ENCODE results near the gene DDTL.
"Not testable (repeated sequence)": the region's sequence is repeated elsewhere in the genome, so short reads cannot be mapped to it uniquely, and the experiment has no call there.

DDTL gene

DNA sequence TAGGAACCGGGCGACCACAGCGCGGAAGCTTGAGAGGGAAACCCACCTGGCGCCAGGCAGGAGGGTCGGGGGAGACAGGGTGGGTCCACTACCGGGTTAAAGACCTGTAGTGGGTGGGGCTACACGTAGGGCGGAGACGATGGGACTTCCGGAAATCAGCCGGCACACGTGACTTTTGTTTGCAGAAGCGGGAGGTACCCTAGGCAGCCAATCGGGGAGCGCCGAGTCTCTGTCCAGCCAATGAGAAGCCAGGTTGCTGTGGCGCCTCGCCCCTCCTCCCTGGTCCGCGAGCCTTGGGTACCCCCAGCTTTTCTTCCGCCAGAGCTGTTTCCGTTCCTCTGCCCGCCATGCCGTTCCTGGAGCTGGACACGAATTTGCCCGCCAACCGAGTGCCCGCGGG is at the start of gene DDTL:
Gene DDTL, plus strand, starts transcription at position 321 of the 400 bp plus-strand sequence. Its CDS starts 27 bp downstream, at position 348.
- not testable (repeated sequence) for DNase-seq

DNA sequence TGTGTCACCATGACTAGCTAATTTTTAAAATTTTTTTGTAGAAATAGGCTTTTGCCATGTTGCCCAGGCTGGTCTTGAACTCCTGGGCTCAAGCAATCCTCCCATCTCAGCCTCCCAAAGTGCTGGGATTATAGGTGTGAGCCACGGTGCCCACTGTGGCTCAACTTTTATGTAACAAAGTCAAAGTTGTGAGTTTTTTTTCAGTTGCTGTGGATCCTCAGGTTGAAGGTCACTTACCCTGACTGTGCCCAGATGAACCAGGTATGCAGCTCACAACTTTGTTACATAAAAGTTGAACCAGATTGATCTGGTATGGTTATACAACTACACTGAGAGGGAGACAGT is 46.4 kb upstream of the DDTL start:
- DNase-seq: not testable (repeated sequence)

DNA sequence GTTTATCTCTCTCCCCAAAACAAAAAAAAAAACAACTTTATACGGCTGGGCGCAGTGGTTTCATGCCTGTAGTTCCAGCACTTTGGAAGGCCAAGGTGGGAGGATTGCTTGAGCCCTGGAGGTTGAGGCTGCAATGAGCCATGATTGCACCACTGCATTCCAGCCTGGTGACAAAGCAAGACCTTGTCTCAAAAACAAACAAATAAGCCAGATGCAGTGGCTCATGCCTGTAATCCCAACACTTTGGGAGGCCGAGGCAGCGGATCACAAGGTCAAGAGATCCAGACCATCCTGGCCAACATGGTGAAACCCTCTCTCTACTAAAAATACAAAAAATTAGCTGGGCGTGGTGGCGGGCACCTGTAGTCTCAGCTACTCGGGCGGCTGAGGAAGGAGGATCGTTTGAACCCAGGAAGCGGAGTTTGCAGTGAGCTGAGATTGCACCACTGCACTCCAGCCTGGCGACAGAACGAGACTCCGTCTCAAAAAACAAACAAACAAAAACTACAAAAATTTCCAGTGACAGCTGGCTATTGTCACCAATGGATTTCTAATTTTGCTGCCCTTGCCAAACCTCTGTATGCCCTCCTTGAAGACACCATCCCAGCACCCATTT is 45.0 kb upstream of the DDTL start:
- DNase-seq: not testable (repeated sequence)

DNA sequence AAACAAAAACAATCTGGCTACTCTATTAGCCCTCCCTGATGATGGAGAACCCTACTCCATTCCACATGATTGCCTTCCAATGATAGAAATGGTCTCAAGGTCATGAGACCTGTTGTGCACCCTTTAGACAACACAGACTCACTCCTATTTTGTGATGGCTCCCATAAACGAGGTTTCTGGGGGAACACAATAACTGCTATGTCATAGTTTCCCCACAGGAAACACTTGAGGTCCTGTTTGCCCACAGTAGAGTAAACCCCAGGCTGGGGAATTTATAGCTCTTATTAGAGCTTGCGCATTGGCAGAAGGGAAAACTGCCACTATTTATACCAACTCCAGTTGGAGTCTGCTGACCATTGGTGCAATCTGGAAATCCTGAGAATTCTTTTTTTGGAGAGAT is 43.8 kb upstream of the DDTL start:
- DNase-seq: no peak

DNA sequence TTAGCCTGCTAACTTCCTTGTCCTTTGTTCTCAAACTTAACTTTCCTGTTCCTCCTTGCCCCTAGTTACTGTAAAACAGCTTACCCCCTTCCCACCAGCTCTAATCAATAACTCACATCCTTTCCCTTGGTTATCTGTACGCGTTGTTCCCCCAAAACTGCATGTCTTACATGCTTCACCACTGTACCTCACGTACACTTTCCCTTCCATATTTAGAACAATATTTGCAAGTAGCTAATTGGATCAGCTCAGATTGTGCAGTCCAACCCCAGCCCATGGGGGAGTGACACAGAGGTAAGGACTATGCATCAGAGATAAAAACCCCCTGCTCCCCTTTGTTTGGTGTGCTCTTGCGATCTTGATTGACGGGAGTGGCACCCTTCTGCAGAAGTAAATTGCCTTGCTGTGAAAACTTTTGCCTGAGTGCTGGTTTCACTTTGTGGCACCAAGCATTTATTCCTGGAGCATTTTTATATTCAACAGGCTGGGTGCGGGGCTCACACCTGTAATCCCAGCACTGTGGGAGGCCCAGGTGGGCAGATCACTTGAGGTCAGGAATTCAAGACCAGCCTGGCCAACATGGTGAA is 41.6 kb upstream of the DDTL start:
- DNase-seq: no peak

DNA sequence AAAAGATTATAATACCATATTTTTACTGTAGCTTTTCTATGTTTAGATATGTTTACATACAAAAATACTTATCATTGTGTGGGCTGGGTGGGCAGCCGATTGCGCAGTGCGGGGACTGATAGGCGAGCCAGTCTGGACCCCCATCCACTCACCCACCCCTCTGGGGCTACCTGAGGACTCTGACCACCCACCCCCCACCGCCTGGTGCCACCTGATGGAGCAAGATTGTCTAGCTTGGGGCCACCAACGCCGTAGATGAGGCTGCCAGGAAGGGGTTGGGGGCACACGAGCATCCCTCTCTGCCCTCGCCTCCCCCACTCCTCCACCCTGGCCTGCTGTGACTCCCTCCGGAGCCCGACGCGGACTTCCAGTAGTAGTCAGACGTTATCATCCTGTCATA is 40.1 kb upstream of the DDTL start:
- DNase-seq: no peak

DNA sequence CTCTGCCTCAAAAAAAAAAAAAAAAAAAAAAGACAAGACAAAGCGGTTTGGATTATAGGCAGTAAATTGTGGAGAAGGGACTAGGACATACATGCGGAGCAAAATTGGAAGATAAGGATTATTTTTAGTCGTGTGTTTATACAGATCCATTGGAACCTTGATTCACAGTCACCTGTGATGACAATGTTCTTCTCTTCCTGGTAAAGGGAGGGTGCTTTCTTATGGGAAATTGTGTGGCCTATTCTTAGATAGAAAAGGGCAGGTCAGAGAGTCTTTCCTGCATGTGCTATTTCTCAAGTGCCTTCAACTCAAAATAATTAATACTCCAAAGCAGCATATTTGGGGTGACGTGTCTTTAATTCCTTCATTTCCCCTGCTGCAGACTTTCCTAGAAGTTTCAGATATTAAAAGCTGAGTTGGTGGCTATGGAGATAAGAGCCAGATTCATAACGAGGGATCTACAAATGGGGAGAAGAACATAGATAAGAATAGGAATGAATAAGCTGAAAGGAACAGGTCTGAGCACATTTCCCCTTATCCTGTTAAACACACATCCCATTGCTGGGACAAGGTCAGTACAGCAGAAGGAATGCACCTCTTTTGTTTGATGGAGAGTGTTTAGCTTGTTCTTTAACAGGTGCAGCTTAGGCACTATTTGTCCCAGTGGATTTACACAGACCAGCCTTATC is 28.2 kb upstream of the DDTL start:
- DNase-seq: no peak

DNA sequence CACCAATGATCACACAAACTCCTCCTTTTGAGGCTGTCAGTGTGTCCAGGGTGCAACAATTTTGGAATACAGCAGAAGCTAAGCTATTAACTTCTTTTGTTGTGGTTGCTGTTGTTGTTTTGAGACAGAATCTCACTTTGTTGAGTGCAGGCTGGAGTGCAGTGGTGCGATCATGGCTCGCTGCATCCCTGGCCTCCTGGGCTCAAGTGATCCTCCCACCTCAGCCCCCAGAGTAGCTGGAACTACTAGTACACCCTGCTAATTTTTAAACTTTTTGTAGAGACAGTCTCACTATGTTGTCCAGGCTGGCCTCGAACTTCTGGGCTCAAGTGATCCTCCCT is 27.7 kb upstream of the DDTL start:
- no peak for DNase-seq

DNA sequence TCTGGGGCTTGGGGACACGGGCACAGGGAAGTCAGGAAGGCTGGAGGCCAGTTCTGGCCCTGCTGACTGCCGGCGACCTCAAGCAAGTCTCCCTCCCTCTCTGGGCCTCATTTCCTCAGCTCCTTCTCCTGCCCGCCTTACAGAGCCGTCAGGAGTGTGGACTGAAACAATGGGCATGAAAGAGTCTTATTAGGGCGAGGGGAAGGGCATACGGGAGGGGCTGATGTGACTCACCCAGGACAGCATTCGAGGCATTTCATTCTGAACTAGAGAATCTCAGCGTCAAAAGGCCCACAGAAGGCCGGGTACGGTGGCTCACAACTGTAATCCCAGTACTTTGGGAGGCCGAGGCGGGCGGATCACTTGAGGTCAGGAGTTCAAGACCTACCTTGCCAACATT is 26.5 kb upstream of the DDTL start:
- not testable (repeated sequence) for DNase-seq

DNA sequence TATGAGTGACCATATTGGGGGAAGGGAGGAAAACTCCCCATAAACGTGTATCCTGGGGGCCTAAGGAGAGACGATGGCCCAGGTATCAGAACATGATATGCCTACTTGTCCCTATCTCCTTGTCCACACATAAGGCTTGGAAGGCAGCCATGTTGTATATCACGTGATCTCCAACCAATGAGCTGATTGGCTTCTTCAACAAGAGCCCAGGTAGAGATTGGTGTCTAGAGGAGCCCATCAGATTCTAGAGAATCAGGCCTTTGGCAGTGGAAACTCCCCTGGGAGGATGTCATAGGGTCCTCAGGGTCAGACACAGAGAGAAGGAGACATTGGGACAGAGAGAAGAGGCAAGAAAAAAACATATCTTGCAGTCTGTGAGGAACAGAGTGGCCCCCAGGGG is 19.3 kb upstream of the DDTL start:
- DNase-seq: not testable (repeated sequence)

DNA sequence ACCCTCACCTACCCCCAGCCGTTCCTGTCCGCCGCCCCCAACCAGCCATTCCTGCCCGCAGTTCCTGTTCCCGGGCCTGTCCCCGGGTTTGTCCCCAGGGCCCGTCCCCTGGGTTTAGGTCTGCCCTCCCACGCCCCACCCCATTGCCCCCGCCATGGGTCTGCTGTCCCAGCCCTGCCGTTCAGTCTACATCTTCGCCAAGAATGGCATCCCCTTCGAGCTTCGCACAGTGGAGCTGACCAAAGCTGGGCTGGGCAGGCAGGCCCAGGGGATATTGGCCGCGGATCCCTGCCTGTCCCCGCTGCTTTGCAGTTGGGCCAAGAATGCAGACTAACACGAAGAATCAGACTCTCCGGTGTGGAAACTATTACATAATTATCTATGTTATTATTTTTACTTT is 16.9 kb upstream of the DDTL start:
- not testable (repeated sequence) for DNase-seq

DNA sequence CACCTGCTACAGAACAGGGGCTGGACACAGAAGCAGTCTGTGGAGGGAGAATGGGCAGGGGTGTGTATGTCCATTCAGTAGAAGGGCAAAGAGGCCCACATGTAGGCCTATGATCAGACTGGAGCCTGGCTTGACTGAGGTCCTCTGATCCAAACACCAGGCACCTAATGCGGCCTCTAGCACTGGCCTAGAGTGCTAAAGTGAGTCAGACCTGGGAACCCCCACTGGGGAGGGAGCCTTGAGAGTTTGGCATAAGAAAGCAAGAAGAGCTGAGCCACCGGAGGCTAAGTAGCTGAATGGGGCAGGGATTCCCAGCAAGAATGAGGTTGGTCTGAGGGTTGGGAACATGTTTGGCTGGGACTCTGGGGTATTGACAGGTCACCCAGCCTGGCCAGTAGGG is 15.3 kb upstream of the DDTL start:
- DNase-seq: not testable (repeated sequence)

DNA sequence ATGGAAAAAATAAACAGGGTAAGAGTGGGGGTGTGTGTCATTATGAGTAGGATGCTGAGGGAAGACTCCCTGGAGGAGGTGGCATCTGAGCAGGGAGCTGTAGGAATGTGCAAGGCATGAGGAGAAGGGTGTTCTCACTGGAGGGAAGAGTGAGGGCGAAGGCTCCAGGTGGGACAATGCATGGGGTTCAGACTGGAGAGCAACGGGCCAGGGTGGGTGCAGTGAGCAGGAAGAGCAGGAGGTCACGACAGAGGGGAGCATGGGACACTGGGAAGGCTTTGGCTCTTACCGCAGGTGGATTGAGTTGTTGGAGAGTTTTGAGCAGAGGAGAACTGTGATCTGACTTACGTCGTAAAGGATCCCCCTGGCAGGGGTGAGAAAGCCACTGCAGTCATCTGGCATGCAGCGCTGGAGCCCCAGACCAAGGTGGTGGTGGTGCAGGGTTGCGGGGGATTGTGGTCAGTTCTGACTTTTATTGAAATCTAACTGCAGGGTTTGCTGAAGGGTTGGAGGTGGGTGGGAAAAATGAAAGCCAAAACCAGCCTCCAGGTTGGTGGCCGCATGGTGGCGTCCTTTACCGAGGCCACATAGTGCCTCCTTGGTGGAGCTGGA is 13.8 kb upstream of the DDTL start:
- DNase-seq: not testable (repeated sequence)

DNA sequence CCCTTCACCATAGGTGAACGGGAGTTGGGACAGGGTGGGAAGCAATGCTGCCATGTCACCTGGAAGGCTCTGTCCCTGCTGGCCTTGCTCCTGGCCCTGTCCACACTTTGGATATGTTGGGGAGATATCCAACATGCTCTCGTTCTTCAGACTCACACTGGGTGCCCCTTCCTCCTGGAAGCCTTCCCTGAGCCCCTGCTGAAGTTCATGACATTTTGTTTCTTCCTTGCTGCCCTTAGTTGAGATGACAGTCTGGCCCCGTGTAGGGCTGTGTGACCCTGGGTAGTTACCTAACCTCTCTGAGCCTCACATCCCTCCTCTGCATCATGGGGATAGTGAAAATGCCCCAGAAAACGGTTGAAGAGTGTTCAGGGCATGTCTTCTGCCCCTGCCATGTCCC is 13.2 kb upstream of the DDTL start:
- DNase-seq: not testable (repeated sequence)

DNA sequence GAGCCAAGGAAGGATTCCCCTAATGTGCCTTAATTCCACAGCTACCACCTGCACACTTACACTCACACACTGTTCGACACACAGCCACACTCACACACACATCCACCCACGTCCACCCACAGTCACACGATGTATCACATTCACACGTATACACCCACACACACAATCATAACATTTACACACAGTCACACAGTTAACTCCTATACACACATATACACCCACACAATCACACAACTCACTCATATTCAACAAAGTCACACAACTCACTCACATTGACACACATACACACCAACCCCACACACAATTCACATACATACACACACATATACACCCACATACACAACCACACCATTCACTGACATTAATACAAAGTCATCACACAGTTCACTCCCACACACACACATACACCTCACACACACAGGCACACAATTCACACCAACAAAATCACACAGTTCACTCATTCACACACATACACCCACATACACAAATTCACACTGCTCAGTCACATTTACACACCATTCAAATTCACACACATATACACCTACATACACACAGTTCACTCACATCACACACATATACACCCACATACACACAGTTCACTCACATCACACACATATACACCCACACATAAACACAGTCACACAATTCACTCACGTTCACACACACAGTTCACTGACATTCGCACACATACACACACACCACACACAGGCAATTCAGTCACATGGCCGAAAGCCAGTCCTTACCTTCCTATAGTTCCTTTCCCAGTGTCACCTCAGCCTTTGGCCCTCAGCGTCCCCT is 12.3 kb upstream of the DDTL start:
- DNase-seq: not testable (repeated sequence)

DNA sequence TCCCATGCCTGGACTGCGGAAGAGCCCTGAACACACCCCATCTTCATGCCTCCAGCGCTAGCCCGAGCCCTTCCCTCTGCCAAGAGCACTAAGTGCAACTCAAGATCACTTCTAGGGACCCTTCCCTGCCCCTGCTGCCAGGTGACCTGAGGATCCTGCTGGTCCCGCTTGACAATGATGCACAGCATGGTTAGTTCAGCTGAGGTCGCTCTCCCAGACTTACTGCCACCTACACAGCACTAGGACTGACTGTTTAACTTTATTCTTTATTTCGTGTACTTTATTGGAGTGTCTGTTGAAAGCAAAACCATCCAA is 11.7 kb upstream of the DDTL start:
- DNase-seq: not testable (repeated sequence)

DNA sequence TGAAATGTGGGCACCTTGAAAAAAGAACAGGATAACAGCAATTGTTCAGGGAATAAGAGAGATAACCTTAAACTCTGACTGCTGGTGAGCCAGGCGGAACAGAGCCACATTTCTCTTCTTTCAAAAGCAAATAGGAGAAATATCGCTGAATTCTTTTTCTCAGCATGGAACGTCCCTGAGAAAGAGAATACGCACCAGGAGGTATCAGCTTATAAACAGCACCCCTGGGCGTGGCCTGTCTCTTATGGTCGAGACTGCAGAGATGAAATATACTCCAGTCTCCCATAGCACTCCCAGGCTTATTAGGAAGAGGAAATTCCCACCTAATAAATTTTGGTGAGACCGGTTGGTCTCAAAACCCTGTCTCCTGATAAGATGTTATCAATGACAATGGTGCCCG is 10.8 kb upstream of the DDTL start:
- DNase-seq: not testable (repeated sequence)

DNA sequence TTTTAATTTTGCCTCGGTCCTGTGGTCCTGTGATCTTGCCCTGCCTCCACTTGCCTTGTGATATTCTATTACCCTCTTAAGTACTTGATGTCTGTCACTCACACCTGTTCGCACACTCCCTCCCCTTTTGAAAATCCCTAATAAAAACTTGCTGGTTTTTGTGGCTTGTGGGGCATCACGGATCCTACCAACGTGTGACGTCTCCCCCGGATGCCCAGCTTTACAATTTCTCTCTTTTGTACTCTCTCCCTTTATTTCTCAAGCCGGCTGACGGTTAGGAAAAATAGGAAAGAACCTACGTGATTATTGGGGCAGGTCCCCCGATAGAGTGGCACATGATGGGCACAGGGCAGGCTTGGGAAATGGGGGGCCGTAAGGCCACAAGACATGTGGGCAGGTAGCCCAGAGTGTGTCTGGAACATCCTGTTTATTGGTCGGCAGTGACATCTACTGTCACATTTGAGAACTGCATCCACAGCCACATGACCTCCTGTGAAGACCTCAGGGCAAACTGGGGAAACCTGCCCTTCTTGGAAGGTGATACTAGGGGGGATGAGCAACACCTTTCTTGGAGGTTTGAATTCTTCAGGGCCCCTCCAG is 10.3 kb upstream of the DDTL start:
- DNase-seq: peak; percentile 19

DNA sequence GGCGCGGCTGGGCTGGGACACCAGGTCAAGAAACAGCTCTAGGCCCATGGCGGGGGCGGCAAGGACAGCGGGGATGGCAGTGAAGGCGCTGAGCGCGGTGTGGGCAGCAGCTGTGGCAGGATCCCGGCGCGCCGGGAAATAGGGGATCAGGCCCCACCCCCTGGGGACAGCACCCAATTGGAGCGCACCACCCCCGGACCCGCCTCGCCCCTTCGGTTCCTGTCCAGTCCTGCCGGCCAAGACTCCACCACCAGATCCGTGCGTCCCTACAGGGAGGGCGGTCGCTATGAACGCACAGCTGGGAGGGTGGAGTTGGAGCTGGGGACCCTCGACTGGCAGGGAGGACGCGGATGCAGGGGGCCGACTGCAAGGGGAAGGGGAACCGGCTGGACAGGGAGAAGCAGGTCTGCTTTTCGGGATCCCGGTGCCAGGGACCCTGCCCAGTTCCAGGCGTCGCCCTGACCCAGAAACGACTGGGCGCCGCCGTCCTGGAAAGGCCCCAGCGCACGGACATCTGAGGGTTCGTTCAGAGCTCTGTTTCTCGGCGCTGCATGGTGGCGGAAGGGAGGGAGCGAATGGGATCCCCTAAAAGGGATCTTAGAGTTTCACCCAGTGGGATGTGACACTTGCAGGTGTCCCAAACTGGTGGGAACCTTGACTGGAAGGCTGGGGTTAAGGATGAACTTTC is 5.5 kb upstream of the DDTL start, which contains the start of gene GSTT2B:
Gene GSTT2B, minus strand, starts transcription at position 112 of the 688 bp plus-strand sequence. Its CDS starts 64 bp downstream, at position 48.
- not testable (repeated sequence) for DNase-seq

DNA sequence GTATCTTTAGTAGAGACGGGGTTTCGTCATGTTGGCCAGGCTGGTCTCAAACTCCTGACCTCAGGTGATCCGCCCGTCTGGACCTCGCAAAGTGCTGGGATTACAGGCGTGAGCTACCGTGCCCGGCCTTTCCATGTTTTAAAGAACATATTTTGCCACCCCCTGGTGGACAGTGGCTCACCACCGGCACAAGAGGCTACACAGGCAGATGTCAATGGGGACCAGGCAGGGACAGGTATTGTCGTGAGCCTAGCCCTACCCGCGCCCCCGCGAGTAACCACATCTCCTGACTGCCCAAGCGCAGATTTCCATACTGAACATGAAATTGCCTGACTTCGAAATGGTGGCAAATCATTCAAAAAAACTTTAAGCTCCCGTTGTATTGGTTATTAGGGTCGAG is 594 bp upstream of the DDTL start:
- not testable (repeated sequence) for DNase-seq

DNA sequence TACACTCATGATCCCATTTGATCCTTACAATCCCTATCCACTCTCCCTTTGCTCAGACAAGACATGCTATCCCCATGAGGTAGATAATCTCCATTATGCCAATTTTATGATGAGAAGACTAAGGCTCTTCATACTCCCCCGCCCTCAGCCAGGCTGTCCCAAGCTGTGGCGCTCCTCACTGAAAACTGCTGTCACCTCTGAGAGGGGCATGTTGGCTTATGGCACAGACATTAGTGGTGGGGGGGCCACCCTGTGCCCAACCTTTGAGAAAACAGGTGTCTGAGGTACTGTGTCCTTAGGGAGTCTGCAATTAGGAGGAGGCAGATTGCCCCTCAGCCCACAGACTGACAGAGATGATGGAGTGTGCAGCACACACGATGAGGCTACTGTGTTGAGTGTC is 2.4 kb downstream of the DDTL start:
- DNase-seq: no peak

DNA sequence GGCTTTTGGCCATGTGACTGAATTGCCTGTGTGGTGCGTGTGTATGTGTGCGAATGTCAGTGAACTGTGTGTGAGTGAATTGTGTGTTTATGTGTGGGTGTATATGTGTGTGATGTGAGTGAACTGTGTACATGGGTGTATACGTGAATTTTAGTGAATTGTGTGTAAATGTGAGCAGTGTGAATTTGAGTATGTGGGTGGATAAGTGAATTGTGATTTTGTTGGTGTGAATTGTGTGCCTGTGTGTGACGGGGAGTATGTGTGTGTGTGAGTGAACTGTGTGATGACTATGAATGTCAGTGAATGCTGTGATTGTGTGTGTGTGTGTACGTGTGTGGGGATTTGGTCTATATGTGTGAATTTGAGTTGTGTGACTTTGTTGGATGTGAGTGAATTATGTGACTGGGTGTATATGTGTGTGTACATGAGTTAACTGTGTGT is 3.5 kb downstream of the DDTL start:
- no peak for DNase-seq
